ENCODE data around the gene SPATA46.

The SPATA46 gene

GRCh38 chr1:162333991-162334390 is 42.7 kb downstream of the SPATA46 start:
- Histone ChIP-seq H3K27me3 (ENCODE audit: insufficient read depth, poor library complexity, severe bottlenecking) (no peaks in the 10 kb centered on the region), H3K27ac (ENCODE audit: poor library complexity, severe bottlenecking) (no peak overlapping the region), H3K9me3 (ENCODE audit: severe bottlenecking) (no peaks in the 10 kb centered on the region), H3K36me3 (ENCODE audit: low read depth) (no peaks in the 10 kb centered on the region), H3K4me1 (ENCODE audit: insufficient read depth, poor library complexity, severe bottlenecking) (no peaks in the 10 kb centered on the region), H3K4me3 (ENCODE audit: severe bottlenecking) (no peak overlapping the region)
- ATAC-seq (ENCODE audit: low read depth): no peak
- no peak for DNase-seq (ENCODE audit: low spot score)
- TF ChIP-seq CTCF (IDR thresholded peaks at IDR 0.05; ENCODE audit: poor library complexity, severe bottlenecking): no peak

GRCh38 chr1:162329826-162330225 is 46.8 kb downstream of the SPATA46 start:
- peaks cover 13% of the 10 kb centered on the region for H3K4me1 ChIP-seq (ENCODE audit: insufficient read depth, poor library complexity, severe bottlenecking)
- no peak for ATAC-seq (ENCODE audit: low read depth)
- no peaks in the 10 kb centered on the region for H3K9me3 ChIP-seq (ENCODE audit: severe bottlenecking)
- H3K27ac ChIP-seq (ENCODE audit: poor library complexity, severe bottlenecking): no peak overlapping the region
- no peak for TF ChIP-seq CTCF (IDR thresholded peaks at IDR 0.05; ENCODE audit: poor library complexity, severe bottlenecking)
- no peak for DNase-seq (ENCODE audit: low spot score)
- H3K36me3 ChIP-seq (ENCODE audit: low read depth): no peaks in the 10 kb centered on the region
- no peak overlapping the region for H3K4me3 ChIP-seq (ENCODE audit: severe bottlenecking)
- H3K27me3 ChIP-seq (ENCODE audit: insufficient read depth, poor library complexity, severe bottlenecking): no peaks in the 10 kb centered on the region

- H3K4me3 ChIP-seq (ENCODE audit: severe bottlenecking): no peak overlapping the region
- H3K4me1 ChIP-seq (ENCODE audit: insufficient read depth, poor library complexity, severe bottlenecking): peaks cover 13% of the 10 kb centered on the region
- no peak for ATAC-seq (ENCODE audit: low read depth)
- no peak overlapping the region for H3K27ac ChIP-seq (ENCODE audit: poor library complexity, severe bottlenecking)
- H3K9me3 ChIP-seq (ENCODE audit: severe bottlenecking): no peaks in the 10 kb centered on the region
- no peaks in the 10 kb centered on the region for H3K27me3 ChIP-seq (ENCODE audit: insufficient read depth, poor library complexity, severe bottlenecking)
- no peak for DNase-seq (ENCODE audit: low spot score)
- no peak for TF ChIP-seq CTCF (IDR thresholded peaks at IDR 0.05; ENCODE audit: poor library complexity, severe bottlenecking)
- no peaks in the 10 kb centered on the region for H3K36me3 ChIP-seq (ENCODE audit: low read depth)
These were observed 48.1 kb downstream of the SPATA46 start for GRCh38 chr1:162328512-162328911.

- no peak overlapping the region for H3K4me3 ChIP-seq (ENCODE audit: severe bottlenecking)
- no peak for TF ChIP-seq CTCF (IDR thresholded peaks at IDR 0.05; ENCODE audit: poor library complexity, severe bottlenecking)
- peaks cover 13% of the 10 kb centered on the region for H3K4me1 ChIP-seq (ENCODE audit: insufficient read depth, poor library complexity, severe bottlenecking)
- ATAC-seq (ENCODE audit: low read depth): no peak
- H3K27ac ChIP-seq (ENCODE audit: poor library complexity, severe bottlenecking): no peak overlapping the region
- H3K27me3 ChIP-seq (ENCODE audit: insufficient read depth, poor library complexity, severe bottlenecking): no peaks in the 10 kb centered on the region
- H3K36me3 ChIP-seq (ENCODE audit: low read depth): no peaks in the 10 kb centered on the region
- no peak for DNase-seq (ENCODE audit: low spot score)
- no peaks in the 10 kb centered on the region for H3K9me3 ChIP-seq (ENCODE audit: severe bottlenecking)
These were observed 48.9 kb downstream of the SPATA46 start for GRCh38 chr1:162327788-162328165.

GRCh38 chr1:162327144-162327787 is 49.4 kb downstream of the SPATA46 start:
- no peak for DNase-seq (ENCODE audit: low spot score)
- peak; percentile 45; the same call in 1 of the 3 replicates for ATAC-seq (ENCODE audit: low read depth)
- H3K4me1 ChIP-seq (ENCODE audit: insufficient read depth, poor library complexity, severe bottlenecking): peaks cover 13% of the 10 kb centered on the region
- H3K27me3 ChIP-seq (ENCODE audit: insufficient read depth, poor library complexity, severe bottlenecking): no peaks in the 10 kb centered on the region
- no peak overlapping the region for H3K4me3 ChIP-seq (ENCODE audit: severe bottlenecking)
- no peak overlapping the region for H3K27ac ChIP-seq (ENCODE audit: poor library complexity, severe bottlenecking)
- TF ChIP-seq CTCF (IDR thresholded peaks at IDR 0.05; ENCODE audit: poor library complexity, severe bottlenecking): no peak
- H3K36me3 ChIP-seq (ENCODE audit: low read depth): no peaks in the 10 kb centered on the region
- H3K9me3 ChIP-seq (ENCODE audit: severe bottlenecking): no peaks in the 10 kb centered on the region
